Vagina (tissue), 2 donors: Measurements from ENCODE around the gene CBFA2T3. TPM values are rescaled to one million over a fixed set of nuclear protein-coding genes. Genes with fewer than 3 reads are reported as not detected.
"Not testable (repeated sequence)": the region's sequence is repeated elsewhere in the genome, so short reads cannot be mapped to it uniquely, and the experiment has no call there.

Source experiments
- DNase-seq, 2 donors: peaks; one replicate each; pipeline ENCODE4 v3.0.0-alpha.2; 2017; ENCODE audit errors: extremely low spot score in 2 of 2
- H3K27ac ChIP-seq: fragments of 200-600 bp; sonication (generic); one replicate; pipeline ENCODE4 v1.5.1; 2019
- H3K27me3 ChIP-seq: fragments of 200-600 bp; sonication (generic); one replicate; pipeline ENCODE4 v1.5.1; 2019
- H3K36me3 ChIP-seq, 2 donors: fragments of 200-600 bp; sonication (generic); one replicate each; pipeline ENCODE4 v1.5.1; 2017 to 2019
- H3K4me1 ChIP-seq: fragments of 200-600 bp; sonication (generic); one replicate; pipeline ENCODE4 v1.5.1; 2019
- H3K4me3 ChIP-seq, 2 donors: fragments of 200-600 bp; sonication (generic); 1 replicate in 1 of 2; 2 replicates in 1 of 2; pipeline ENCODE4 v1.5.1; 2016 to 2019
- H3K9me3 ChIP-seq: fragments of 200-600 bp; sonication (generic); one replicate; pipeline ENCODE4 v1.5.1; 2019
- POLR2A ChIP-seq, 2 donors: fragments of 450-650 bp; IDR thresholded peaks; one replicate each; pipeline ENCODE4 v1.6.1; 2017; ENCODE audit warnings: antibody characterized with exemption in 2 of 2, mild to moderate bottlenecking in 2 of 2, moderate library complexity in 2 of 2
- POLR2AphosphoS5 ChIP-seq, 2 donors: sonication (generic); formaldehyde crosslinking; IDR thresholded peaks; one replicate each; pipeline ENCODE4 v1.9.0; 2017; ENCODE audit warnings: antibody characterized with exemption in 2 of 2, mild to moderate bottlenecking in 2 of 2, low read depth in 1 of 2; ENCODE audit not compliant: insufficient read depth in 1 of 2
- intact Hi-C: fragments of 100-400 bp; cut with DNase I; formaldehyde crosslinking; loops from one replicate; pipeline ENCODE4 v1.15.1; 2023
- total RNA-seq: library from RNA; depleted of rRNA; stranded (reverse); fragments of >200 nt; gene quantifications from one replicate; pipeline ENCODE4 v1.2.3, GENCODE V29; 2016
- TF ChIP-seq, protein P1 (sequence below), 3 experiments: fragments of 450-650 bp in 2 of 3; fragments of 200-600 bp in 1 of 3; sonication (generic) in 1 of 3; IDR thresholded peaks; one replicate each; pipeline ENCODE4 v1.5.1; 2017 to 2019; ENCODE audit warnings: antibody characterized with exemption in 3 of 3, mild to moderate bottlenecking in 2 of 3, moderate library complexity in 2 of 3

Gene CBFA2T3
- total RNA-seq, 1 donor from 2014 or later: 2.7 TPM

DNA sequence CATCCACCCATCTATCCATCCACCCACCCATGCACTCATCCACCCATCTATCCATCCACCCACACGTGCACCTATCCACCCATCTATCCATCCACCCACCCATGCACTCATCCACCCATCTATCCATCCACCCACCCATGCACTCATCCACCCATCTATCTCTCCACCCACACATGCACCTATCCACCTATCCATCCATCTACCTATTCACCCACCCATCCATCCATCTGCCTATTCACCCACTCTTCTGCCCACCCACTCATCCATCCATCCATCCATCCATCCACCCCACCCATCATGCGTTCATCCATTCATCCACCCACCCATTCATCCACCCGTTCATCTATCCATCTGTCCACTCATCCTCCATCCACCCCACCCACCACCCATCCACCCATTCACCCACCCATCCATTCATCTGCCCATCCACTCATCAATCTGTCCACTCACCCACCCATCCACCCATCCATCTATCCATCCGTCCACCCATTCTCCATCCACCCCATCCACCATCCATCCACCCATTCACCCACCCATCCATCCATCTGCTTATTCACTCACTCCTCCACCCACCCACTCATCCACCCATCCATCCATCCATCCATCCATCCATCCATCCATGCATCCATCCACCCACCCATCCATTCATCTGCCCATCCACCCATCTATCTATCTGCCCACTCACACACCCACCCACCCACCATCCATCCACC, 35.1 kb upstream of the CBFA2T3 start:
- no peaks in the 10 kb centered on the region for H3K27me3 ChIP-seq
- TF ChIP-seq POLR2AphosphoS5 (IDR thresholded peaks at IDR 0.05; ENCODE audit: insufficient read depth in 1 of 2, low read depth in 1 of 2): no peak
- TF ChIP-seq, protein P1, sequence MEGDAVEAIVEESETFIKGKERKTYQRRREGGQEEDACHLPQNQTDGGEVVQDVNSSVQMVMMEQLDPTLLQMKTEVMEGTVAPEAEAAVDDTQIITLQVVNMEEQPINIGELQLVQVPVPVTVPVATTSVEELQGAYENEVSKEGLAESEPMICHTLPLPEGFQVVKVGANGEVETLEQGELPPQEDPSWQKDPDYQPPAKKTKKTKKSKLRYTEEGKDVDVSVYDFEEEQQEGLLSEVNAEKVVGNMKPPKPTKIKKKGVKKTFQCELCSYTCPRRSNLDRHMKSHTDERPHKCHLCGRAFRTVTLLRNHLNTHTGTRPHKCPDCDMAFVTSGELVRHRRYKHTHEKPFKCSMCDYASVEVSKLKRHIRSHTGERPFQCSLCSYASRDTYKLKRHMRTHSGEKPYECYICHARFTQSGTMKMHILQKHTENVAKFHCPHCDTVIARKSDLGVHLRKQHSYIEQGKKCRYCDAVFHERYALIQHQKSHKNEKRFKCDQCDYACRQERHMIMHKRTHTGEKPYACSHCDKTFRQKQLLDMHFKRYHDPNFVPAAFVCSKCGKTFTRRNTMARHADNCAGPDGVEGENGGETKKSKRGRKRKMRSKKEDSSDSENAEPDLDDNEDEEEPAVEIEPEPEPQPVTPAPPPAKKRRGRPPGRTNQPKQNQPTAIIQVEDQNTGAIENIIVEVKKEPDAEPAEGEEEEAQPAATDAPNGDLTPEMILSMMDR (IDR thresholded peaks at IDR 0.05): no peak
- no peak for TF ChIP-seq POLR2A (IDR thresholded peaks at IDR 0.05)
- no peak for DNase-seq

GRCh38 chr16:89010210-89010925, 33.4 kb upstream of the CBFA2T3 start:
- TF ChIP-seq POLR2AphosphoS5 (IDR thresholded peaks at IDR 0.05; ENCODE audit: insufficient read depth in 1 of 2, low read depth in 1 of 2) (no peak), POLR2A (IDR thresholded peaks at IDR 0.05) (no peak)
- TF ChIP-seq, protein P1 (IDR thresholded peaks at IDR 0.05): no peak
- intact Hi-C loops: no loop called here
- no peaks in the 10 kb centered on the region for H3K36me3 ChIP-seq
- no peaks in the 10 kb centered on the region for H3K9me3 ChIP-seq
- no peak overlapping the region for H3K4me3 ChIP-seq
- no peak for DNase-seq
- no peak overlapping the region for H3K27ac ChIP-seq
- H3K4me1 ChIP-seq: no peaks in the 10 kb centered on the region
- no peaks in the 10 kb centered on the region for H3K27me3 ChIP-seq

More for the DNA sequence above, 35.1 kb upstream of the CBFA2T3 start:
- Histone ChIP-seq H3K9me3 (no peaks in the 10 kb centered on the region), H3K36me3 (no peaks in the 10 kb centered on the region), H3K4me1 (no peaks in the 10 kb centered on the region), H3K4me3 (no peak overlapping the region), H3K27ac (no peak overlapping the region)
- intact Hi-C loops: no loop called here

DNA sequence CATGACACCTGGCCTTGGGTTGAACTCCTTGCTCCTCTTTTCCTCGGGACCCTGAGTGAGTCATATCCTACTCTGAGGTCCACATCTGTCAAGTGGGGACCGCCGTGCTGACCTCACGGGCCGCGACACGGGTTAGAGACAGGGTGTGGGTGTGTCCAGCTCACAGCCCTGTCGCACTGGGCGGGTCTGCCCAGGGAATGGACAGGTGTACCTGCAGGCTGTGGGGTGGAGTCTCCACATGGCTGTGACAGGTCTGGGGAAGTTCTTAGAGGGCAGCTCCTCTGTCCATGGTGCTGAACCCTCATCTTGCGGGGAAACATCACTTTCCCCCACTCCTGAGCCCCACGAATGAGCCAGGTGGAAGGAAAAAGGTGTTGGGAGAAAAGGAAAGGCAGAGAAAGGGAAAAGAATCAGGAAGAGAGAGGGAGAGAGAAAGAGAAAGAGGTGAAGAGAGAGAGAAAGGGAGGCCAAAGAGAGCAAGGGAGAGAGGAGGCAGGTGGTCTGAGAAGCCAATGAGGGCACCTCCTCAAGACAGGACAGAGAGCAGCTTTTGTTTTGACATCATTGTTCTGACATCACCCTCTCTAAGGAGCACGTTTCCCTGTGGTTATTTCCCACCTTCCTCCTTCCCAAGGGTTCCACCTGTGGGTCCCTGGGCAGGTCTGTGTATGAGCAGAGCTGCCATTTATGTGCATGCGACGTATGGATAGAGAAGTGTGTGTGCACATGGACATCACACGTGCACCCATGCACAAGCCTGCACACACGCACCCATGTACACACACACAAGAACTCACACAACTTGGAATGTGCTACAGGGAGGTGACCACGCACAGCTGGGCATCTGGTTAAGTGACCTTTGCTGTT, 32.6 kb upstream of the CBFA2T3 start:
- Histone ChIP-seq H3K4me3 (no peak overlapping the region), H3K36me3 (no peaks in the 10 kb centered on the region), H3K9me3 (no peaks in the 10 kb centered on the region), H3K27me3 (no peaks in the 10 kb centered on the region), H3K27ac (no peak overlapping the region), H3K4me1 (no peaks in the 10 kb centered on the region)
- intact Hi-C loops: no loop called here
- no peak for DNase-seq
- TF ChIP-seq POLR2A (IDR thresholded peaks at IDR 0.05) (no peak), POLR2AphosphoS5 (IDR thresholded peaks at IDR 0.05; ENCODE audit: insufficient read depth in 1 of 2, low read depth in 1 of 2) (no peak)
- TF ChIP-seq, protein P1 (IDR thresholded peaks at IDR 0.05): no peak

DNA sequence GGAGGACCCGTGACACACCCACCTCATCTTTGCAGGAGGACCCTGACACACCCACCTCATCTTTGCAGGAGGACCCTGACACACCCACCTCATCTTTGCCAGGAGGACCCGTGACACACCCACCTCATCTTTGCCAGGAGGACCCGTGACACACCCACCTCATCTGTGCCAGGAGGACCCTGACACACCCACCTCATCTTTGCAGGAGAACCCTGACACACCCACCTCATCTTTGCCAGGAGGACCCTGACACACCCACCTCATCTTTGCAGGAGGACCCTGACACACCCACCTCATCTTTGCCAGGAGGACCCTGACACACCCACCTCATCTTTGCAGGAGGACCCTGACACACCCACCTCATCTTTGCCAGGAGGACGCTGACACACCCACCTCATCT, 31.8 kb upstream of the CBFA2T3 start:
- H3K4me1 ChIP-seq, H3K27ac ChIP-seq, H3K27me3 ChIP-seq, H3K4me3 ChIP-seq, H3K36me3 ChIP-seq, intact Hi-C loops, DNase-seq, H3K9me3 ChIP-seq: not testable (repeated sequence)

DNA sequence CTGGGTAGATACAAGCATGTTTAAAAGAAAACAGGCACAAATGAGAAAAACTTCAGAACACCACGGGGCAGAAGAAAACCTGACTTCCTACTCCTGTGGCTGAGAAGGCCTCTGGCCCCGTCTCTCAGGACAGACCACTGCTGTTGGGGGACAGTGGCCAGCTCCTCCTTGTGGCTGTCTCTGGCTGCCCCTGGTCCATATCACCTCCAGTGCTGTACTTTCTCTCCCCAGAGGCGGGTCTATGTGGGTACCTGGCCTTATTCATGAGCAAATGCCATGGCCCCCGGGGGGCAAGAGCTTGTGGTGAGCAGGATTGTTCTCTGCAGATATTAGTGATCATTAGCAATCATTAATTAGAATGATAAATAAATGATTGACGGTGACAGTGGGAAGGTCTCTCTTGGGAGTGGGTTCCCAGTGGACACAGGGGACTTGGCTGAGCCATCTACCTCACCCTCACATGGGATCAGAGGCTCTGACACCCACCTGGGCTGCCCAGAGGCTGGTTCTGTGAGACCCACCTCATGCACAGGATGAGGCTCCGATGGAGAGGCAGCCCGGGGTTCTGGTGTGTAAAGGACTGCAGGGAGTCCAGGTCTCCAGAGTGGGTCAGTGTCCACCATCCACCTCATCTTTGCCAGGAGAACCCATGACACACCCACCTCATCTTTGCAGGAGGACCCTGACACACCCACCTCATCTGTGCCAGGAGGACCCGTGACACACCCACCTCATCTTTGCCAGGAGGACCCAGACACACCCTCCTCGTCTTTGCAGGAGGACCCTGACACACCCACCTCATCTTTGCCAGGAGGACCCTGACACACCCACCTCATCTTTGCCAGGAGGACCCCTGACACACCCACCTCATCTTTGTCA, 30.6 kb upstream of the CBFA2T3 start:
- no peaks in the 10 kb centered on the region for H3K36me3 ChIP-seq
- TF ChIP-seq POLR2AphosphoS5 (IDR thresholded peaks at IDR 0.05; ENCODE audit: insufficient read depth in 1 of 2, low read depth in 1 of 2): no peak
- TF ChIP-seq POLR2A (IDR thresholded peaks at IDR 0.05): no peak
- TF ChIP-seq, protein P1 (IDR thresholded peaks at IDR 0.05): no peak
- H3K27me3 ChIP-seq: no peaks in the 10 kb centered on the region
- H3K27ac ChIP-seq: no peak overlapping the region
- intact Hi-C loops: no loop called here
- H3K9me3 ChIP-seq: no peaks in the 10 kb centered on the region
- H3K4me1 ChIP-seq: no peaks in the 10 kb centered on the region
- no peak overlapping the region for H3K4me3 ChIP-seq
- DNase-seq: no peak
